ENCODE measurements around the gene HIVEP2.

DNA sequence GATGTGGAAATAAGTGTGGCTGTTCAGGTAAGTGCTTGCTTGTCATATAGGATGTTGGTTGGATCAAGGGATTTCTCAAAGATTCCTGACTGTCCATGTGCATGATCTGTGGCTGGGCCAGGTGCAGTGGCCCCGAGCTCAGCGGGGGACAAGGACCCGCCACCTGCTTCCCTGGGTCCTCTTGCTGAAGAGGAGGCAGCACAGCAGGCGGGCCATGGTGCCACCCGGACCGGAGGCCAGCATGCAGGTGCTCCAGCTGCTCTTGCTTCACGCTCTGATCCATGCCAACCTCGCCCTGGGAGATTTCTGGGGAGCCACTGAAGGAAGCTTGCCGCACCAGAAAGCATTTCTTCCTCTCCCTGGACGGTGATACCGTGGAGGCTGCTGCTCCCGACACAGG lies 173.8 kb downstream of the HIVEP2 start:
- no peak for TF ChIP-seq POLR2A (IDR thresholded peaks at IDR 0.05)
- TF ChIP-seq, protein P1, sequence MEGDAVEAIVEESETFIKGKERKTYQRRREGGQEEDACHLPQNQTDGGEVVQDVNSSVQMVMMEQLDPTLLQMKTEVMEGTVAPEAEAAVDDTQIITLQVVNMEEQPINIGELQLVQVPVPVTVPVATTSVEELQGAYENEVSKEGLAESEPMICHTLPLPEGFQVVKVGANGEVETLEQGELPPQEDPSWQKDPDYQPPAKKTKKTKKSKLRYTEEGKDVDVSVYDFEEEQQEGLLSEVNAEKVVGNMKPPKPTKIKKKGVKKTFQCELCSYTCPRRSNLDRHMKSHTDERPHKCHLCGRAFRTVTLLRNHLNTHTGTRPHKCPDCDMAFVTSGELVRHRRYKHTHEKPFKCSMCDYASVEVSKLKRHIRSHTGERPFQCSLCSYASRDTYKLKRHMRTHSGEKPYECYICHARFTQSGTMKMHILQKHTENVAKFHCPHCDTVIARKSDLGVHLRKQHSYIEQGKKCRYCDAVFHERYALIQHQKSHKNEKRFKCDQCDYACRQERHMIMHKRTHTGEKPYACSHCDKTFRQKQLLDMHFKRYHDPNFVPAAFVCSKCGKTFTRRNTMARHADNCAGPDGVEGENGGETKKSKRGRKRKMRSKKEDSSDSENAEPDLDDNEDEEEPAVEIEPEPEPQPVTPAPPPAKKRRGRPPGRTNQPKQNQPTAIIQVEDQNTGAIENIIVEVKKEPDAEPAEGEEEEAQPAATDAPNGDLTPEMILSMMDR (IDR thresholded peaks at IDR 0.05), result no peak

Data from lower leg skin (tissue), 3 donors.